NB4 (cell line): ENCODE data around the gene SEL1L3.
A peak's percentile ranks its signal among the peaks of the same experiment; 100 is the strongest.
"Not testable (repeated sequence)": the region's sequence is repeated elsewhere in the genome, so short reads cannot be mapped to it uniquely, and the experiment has no call there.

Source experiments
- DNase-seq: peaks from one replicate; pipeline ENCODE4 v3.0.0; 2010; ENCODE audit warnings: low read depth
- H3K4me3 ChIP-seq: one replicate; pipeline ENCODE4 v1.5.1; 2011; ENCODE audit warnings: mild to moderate bottlenecking, low read depth, low read length, moderate library complexity
- MYC ChIP-seq: IDR thresholded peaks from 2 replicates; pipeline ENCODE4 v1.6.1; 2011; ENCODE audit warnings: low read depth, low read length
- POLR2A ChIP-seq: IDR thresholded peaks from 2 replicates; pipeline ENCODE4 v1.6.1; 2011; ENCODE audit warnings: mild to moderate bottlenecking; ENCODE audit not compliant: insufficient read length; ENCODE audit errors: extremely low read depth
- TF ChIP-seq, protein P1 (sequence below): IDR thresholded peaks from one replicate; pipeline ENCODE4 v1.5.1; 2012; ENCODE audit warnings: low read depth, low read length
- TF ChIP-seq, protein P2 (sequence below): IDR thresholded peaks from 2 replicates; pipeline ENCODE4 v1.6.1; 2011; ENCODE audit warnings: low read depth, low read length

The SEL1L3 gene

DNA sequence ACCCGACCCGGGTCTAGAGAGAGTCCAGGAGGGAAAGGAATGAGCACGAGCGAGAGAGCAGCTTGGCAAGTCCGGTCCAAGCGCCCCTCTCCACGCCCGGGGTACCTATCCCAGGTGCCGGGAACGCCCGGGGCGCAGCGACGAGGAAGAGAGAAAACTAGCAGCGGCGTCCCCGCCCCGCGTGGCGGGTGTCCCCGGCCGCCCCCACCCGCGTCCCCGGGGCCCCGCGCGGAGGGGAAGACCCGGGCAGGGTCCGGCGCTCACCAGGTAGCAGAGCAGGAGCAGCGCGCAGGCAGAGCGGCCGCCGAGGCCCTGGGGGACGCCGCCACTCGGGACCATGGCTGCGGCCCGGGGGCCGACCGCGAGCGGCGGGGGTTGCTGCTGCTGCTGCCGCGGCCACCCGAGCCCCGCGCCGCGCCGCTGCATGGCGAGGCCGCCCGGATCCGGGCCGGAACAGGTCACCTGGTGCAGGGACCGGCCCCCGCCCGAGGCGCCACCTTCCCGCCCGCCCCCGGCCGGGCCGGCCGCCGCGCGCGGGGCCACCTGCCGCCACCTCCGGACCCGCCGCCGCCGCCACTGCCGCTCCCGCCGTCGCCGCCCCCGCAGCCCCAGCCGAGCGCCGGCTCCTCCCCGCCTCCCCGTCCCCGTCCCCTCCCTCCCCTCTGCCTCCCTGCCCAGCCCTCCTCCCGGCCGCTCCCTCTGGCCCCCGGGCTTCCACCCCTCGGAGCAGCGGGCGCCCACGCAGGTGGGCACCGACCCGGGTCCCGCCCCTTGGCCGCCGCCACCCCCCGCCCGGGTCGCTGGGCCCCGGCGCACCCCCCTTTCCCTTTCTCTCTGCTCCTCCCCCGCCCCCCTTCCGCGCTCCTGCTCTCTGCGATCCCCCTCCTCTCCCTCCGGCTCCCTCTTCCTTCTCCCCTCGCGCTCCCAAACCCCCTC, at the start of gene SEL1L3:
TSS of gene SEL1L3 (minus strand) at position 578 of the 936 bp plus-strand sequence. CDS start at position 426, 152 bp downstream.
- TF ChIP-seq, protein P1, sequence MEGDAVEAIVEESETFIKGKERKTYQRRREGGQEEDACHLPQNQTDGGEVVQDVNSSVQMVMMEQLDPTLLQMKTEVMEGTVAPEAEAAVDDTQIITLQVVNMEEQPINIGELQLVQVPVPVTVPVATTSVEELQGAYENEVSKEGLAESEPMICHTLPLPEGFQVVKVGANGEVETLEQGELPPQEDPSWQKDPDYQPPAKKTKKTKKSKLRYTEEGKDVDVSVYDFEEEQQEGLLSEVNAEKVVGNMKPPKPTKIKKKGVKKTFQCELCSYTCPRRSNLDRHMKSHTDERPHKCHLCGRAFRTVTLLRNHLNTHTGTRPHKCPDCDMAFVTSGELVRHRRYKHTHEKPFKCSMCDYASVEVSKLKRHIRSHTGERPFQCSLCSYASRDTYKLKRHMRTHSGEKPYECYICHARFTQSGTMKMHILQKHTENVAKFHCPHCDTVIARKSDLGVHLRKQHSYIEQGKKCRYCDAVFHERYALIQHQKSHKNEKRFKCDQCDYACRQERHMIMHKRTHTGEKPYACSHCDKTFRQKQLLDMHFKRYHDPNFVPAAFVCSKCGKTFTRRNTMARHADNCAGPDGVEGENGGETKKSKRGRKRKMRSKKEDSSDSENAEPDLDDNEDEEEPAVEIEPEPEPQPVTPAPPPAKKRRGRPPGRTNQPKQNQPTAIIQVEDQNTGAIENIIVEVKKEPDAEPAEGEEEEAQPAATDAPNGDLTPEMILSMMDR, result no peak
- TF ChIP-seq MYC, result no peak
- TF ChIP-seq, protein P2, sequence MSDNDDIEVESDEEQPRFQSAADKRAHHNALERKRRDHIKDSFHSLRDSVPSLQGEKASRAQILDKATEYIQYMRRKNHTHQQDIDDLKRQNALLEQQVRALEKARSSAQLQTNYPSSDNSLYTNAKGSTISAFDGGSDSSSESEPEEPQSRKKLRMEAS, result no peak
- no peak for TF ChIP-seq POLR2A
- peak; percentile 62 for DNase-seq

DNA sequence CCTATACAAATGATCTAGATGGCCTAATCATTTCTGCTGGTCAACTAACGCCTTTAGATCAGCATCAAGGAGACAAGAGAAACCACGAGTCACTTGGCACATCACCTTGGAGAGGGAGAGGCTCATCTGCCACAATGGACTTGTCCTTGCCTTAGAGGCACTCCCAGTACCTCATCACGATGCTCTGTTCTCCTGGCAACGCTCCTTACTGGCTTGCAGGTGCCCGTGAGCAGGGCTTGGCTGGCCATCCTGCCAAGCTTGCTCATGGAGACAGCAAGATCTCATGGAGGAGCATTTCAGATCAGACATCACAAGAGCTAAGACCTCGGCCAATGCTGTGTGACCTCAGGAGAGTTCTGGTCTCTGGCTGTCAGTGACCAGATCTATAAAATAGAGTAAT, 48.6 kb upstream of the SEL1L3 start:
- no peak for DNase-seq
- TF ChIP-seq, protein P2, result no peak
- TF ChIP-seq MYC (no peak), POLR2A (no peak)
- TF ChIP-seq, protein P1, result no peak
- H3K4me3 ChIP-seq, result no peak overlapping the region

More for the DNA sequence above, at the start of gene SEL1L3:
- peak within 1 kb of the TSS; percentile 48 for H3K4me3 ChIP-seq

DNA sequence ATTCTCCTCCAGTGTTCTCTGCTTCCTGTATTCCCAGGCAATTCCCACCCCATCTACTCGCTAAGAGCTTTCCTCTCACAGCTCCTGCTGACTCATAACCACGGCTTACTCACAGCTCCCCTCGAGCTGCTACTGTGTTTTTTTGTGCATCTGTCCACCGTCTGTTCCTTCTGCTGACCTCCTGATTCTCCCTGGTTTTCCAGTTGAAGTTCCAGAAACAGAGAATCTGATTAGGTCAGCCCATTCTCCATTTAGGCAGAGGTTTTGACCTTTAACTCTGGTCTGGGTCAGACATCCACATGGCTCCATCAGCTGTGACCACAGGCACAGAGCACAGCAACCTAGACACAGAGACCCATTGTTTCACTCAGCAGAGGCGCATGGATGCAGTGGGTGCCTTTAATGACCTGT, 45.7 kb upstream of the SEL1L3 start:
- DNase-seq, result no peak
- TF ChIP-seq, protein P2, result no peak
- TF ChIP-seq POLR2A (no peak), MYC (no peak)
- TF ChIP-seq, protein P1, result no peak
- H3K4me3 ChIP-seq, result no peak overlapping the region

DNA sequence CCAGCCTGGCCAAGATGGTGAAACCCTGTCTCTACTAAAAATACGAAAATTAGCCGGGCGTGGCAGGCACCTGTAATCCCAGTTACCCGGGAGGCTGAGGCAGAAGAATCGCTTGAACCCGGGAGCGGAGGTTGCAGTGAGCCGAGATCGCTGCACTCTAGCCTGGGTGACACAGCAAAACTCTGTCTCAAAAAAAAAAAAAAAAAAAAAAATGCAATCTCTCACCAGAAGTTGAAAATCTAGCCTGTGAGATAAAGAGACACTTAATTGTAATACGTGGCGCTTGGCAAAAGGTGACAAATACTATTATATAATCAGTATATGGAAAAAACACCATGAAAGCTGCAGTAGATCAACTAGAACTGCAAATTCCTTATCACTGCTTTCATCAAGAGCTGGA, 43.3 kb upstream of the SEL1L3 start:
- DNase-seq, H3K4me3 ChIP-seq: not testable (repeated sequence)

DNA sequence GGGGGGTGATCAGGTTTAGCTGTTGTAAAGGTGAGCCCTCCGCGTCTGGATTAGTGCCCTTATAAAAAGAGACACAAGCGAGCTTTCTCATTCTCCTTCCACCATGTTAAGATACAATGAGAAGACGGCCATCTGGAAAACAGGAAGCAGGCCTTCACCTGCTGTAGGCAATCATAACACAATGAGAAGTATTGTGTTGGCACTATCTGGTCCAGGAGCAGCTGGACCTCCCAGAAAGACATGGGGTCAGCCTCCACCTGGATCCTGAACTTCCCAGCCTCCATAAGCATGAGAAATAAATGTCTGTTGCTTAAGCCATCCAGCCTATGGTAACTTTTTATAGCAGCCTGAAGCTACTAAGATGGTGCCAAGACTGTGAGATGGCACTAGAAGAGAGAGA, 42.6 kb upstream of the SEL1L3 start:
- no peak overlapping the region for H3K4me3 ChIP-seq
- TF ChIP-seq MYC (no peak), POLR2A (no peak)
- TF ChIP-seq, protein P1, result no peak
- no peak for DNase-seq

DNA sequence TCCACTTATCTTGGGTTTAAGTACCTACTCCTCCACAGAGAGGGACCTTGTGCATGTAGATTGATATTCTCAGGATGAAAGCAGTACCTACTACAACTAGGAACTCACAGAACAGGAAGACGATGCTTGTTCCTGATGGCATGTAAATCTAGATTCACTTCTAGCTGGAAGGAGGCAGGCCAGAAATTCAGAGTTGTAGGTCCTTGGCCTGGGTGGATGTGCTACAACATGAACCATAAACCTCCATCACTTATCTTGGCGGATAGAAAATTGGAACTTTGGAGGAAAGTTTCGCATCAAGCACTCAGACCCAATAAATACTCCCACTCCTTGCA, 41.9 kb upstream of the SEL1L3 start:
- no peak for DNase-seq
- H3K4me3 ChIP-seq, result no peak overlapping the region
- TF ChIP-seq MYC (no peak), POLR2A (no peak)
- TF ChIP-seq, protein P2, result no peak
- TF ChIP-seq, protein P1, result no peak
